SK-N-SH (cell line): Measurements from ENCODE around the gene AGMO. TPM values are rescaled to one million over a fixed set of nuclear protein-coding genes. Genes with fewer than 3 reads are reported as not detected.

Experiments used
- CTCF ChIA-PET: fragments of 300-600, 350-600 bp; formaldehyde crosslinking; extraction: SDS; loops from one replicate; lab custom pipeline; 2021; lab: Yijun Ruan, JAX
- POLR2A ChIA-PET: fragments of 350-600 bp; sonication (Branson Sonifier 250); formaldehyde crosslinking; extraction: SDS; loops from one replicate; lab custom pipeline; 2020; ENCODE audit warnings: antibody characterized with exemption, inconsistent platforms; lab: Yijun Ruan, JAX
- DNase-seq: peaks from one replicate; pipeline ENCODE4 v3.0.0; 2012
- H2AFZ ChIP-seq: fragments of 200-600 bp; sonication (generic); 2 replicates; pipeline ENCODE4 v1.8.1; 2016; ENCODE audit warnings: antibody characterized with exemption, mild to moderate bottlenecking, low read depth
- H3F3A ChIP-seq: fragments of 200-600 bp; sonication (generic); replicated peaks from 2 replicates; pipeline ENCODE3; 2016; ENCODE audit warnings: antibody characterized with exemption, mild to moderate bottlenecking; ENCODE audit not compliant: insufficient read depth
- H3K27ac ChIP-seq, 2 experiments: fragments of 200-500 bp in 1 of 2; fragments of 200-600 bp in 1 of 2; sonication (Bioruptor generic) in 1 of 2; sonication (generic), shearing (Covaris generic) in 1 of 2; 2 replicates each; pipeline versions ENCODE4 v1.5.1 to v1.6.1; 2014 to 2016; ENCODE audit warnings: low read depth in 2 of 2, inconsistent platforms in 1 of 2, low read length in 1 of 2, mild to moderate bottlenecking in 1 of 2, mixed read lengths in 1 of 2
- H3K27me3 ChIP-seq: fragments of 200-600 bp; sonication (generic), shearing (Covaris generic); 2 replicates; pipeline ENCODE4 v1.6.1; 2016; ENCODE audit warnings: mixed run types; ENCODE audit not compliant: insufficient read depth
- H3K36me3 ChIP-seq, 2 experiments: fragments of 200-500 bp in 1 of 2; fragments of 200-600 bp in 1 of 2; sonication (Bioruptor generic) in 1 of 2; sonication (generic) in 1 of 2; replicated peaks in 1 of 2; 2 replicates each; pipeline versions ENCODE3 to v1.5.1; 2014 to 2016; ENCODE audit warnings: low read length in 1 of 2, mild to moderate bottlenecking in 1 of 2; ENCODE audit not compliant: insufficient read depth in 2 of 2, control insufficient read depth in 1 of 2
- H3K4me1 ChIP-seq, 2 experiments: fragments of 200-500 bp in 1 of 2; fragments of 200-600 bp in 1 of 2; sonication (Bioruptor generic) in 1 of 2; sonication (generic), shearing (Covaris generic) in 1 of 2; 2 replicates each; pipeline versions ENCODE4 v1.5.1 to v1.6.1; 2014 to 2016; ENCODE audit warnings: low read depth in 1 of 2, low read length in 1 of 2, mixed run types in 1 of 2; ENCODE audit not compliant: insufficient read depth in 2 of 2, control insufficient read depth in 1 of 2
- H3K4me2 ChIP-seq: fragments of 200-600 bp; sonication (generic), shearing (Covaris generic); 2 replicates; pipeline ENCODE4 v1.6.1; 2017; ENCODE audit warnings: mixed run types
- H3K4me3 ChIP-seq, 2 experiments: fragments of 200-500 bp in 1 of 2; fragments of 200-600 bp in 1 of 2; sonication (Bioruptor generic) in 1 of 2; sonication (generic), shearing (Covaris generic) in 1 of 2; 2 replicates each; pipeline versions ENCODE4 v1.5.1 to v1.8.1; 2014 to 2016; ENCODE audit warnings: low read depth in 2 of 2, inconsistent platforms in 1 of 2, low read length in 1 of 2, mild to moderate bottlenecking in 1 of 2, mixed read lengths in 1 of 2, moderate library complexity in 1 of 2
- H3K79me2 ChIP-seq: fragments of 200-600 bp; sonication (generic); 2 replicates; pipeline ENCODE4 v1.8.1; 2017; ENCODE audit warnings: mild to moderate bottlenecking; ENCODE audit not compliant: insufficient read depth
- H3K9ac ChIP-seq: fragments of 200-600 bp; sonication (generic); 2 replicates; pipeline ENCODE4 v1.6.1; 2017; ENCODE audit warnings: mixed run types
- H3K9me2 ChIP-seq: fragments of 200-600 bp; sonication (generic); 2 replicates; pipeline ENCODE4 v1.6.1; 2017; ENCODE audit warnings: mixed run types
- H3K9me3 ChIP-seq: fragments of 200-600 bp; sonication (generic); 2 replicates; pipeline ENCODE4 v1.6.1; 2017; ENCODE audit warnings: mixed run types, mild to moderate bottlenecking, moderate library complexity
- H4K20me1 ChIP-seq: fragments of 200-600 bp; sonication (generic); 2 replicates; pipeline ENCODE4 v1.6.1; 2017; ENCODE audit warnings: mild to moderate bottlenecking, mixed run types; ENCODE audit not compliant: insufficient read depth
- ELF1 ChIP-seq: IDR thresholded peaks from 2 replicates; pipeline ENCODE4 v1.4.0; 2012
- FOXM1 ChIP-seq: IDR thresholded peaks from 2 replicates; pipeline ENCODE4 v1.4.0; 2012; ENCODE audit warnings: low read depth, mild to moderate bottlenecking
- GABPA ChIP-seq: IDR thresholded peaks from 2 replicates; pipeline ENCODE4 v1.4.0; 2012; ENCODE audit warnings: low read depth, mild to moderate bottlenecking
- GATA2 ChIP-seq: sonication (generic); formaldehyde crosslinking; IDR thresholded peaks from 2 replicates; pipeline ENCODE4 v1.5.0; 2020; ENCODE audit warnings: mild to moderate bottlenecking, missing genetic modification reagents
- MEF2A ChIP-seq: IDR thresholded peaks from 2 replicates; pipeline ENCODE4 v1.4.0; 2012; ENCODE audit warnings: low read depth, borderline replicate concordance
- MXI1 ChIP-seq: IDR thresholded peaks from 2 replicates; pipeline ENCODE4 v1.6.1; 2012; ENCODE audit warnings: mild to moderate bottlenecking, low read depth, low read length, improper control_type of control experiment
- NRF1 ChIP-seq: IDR thresholded peaks from 2 replicates; pipeline ENCODE4 v1.6.1; 2012; ENCODE audit warnings: low read depth, mild to moderate bottlenecking, low read length
- RAD21 ChIP-seq: IDR thresholded peaks from 2 replicates; pipeline ENCODE4 v1.6.1; 2012; ENCODE audit warnings: mild to moderate bottlenecking, low read length
- RFX5 ChIP-seq: IDR thresholded peaks from 2 replicates; pipeline ENCODE4 v1.6.1; 2012; ENCODE audit warnings: mild to moderate bottlenecking, improper control_type of control experiment, low read length
- SIN3A ChIP-seq: IDR thresholded peaks from 2 replicates; pipeline ENCODE4 v1.6.1; 2012; ENCODE audit warnings: low read depth, mild to moderate bottlenecking, low read length, moderate library complexity, borderline replicate concordance
- SMC3 ChIP-seq: IDR thresholded peaks from 2 replicates; pipeline ENCODE4 v1.6.1; 2012; ENCODE audit warnings: low read depth, low read length, improper control_type of control experiment
- TEAD4 ChIP-seq: IDR thresholded peaks from 2 replicates; pipeline ENCODE4 v1.4.0; 2012; ENCODE audit warnings: mild to moderate bottlenecking, borderline replicate concordance; ENCODE audit not compliant: insufficient read depth
- ZBTB33 ChIP-seq: IDR thresholded peaks from 2 replicates; pipeline ENCODE4 v1.4.0; 2012; ENCODE audit warnings: low read depth, borderline replicate concordance
- WGBS: methylation state at CpG from one replicate; pipeline ENCODE4 v1.1.6; 2017; ENCODE audit warnings: low lambda C conversion rate; 5-methylcytosine and 5-hydroxymethylcytosine counted together
- polyA plus RNA-seq, 3 experiments: library from polyadenylated mRNA; depleted of rRNA; stranded (reverse); fragments of >200 nt; gene quantifications; 2 replicates each; pipeline ENCODE4 v1.2.3, GENCODE V29; 2012
- TF ChIP-seq, protein P1 (sequence below): IDR thresholded peaks from 2 replicates; pipeline ENCODE4; 2012
- TF ChIP-seq, protein P2 (sequence below): fragments of 200-600 bp; sonication (generic); IDR thresholded peaks from 2 replicates; pipeline ENCODE4 v1.6.1; 2017; ENCODE audit warnings: antibody characterized with exemption, mild to moderate bottlenecking, moderate library complexity
- TF ChIP-seq, protein P3 (sequence below): IDR thresholded peaks from 2 replicates; pipeline ENCODE4 v1.4.0; 2012; ENCODE audit warnings: low read depth, borderline replicate concordance

Gene AGMO
- polyA plus RNA-seq, 1 of the 3 experiments (the other 2 are of a cell fraction) = 0.05 TPM

GRCh38 chr7:15491361-15491760 lies 70.5 kb downstream of the AGMO start:
- H2AFZ ChIP-seq = no peak overlapping the region
- no peaks in the 10 kb centered on the region for H3K27me3 ChIP-seq
- no peaks in the 10 kb centered on the region for H3K9me2 ChIP-seq
- no peak overlapping the region for H3K27ac ChIP-seq
- no peaks in the 10 kb centered on the region; a peak in 2 of 4 replicates for H3K4me1 ChIP-seq
- H3K4me2 ChIP-seq = no peak overlapping the region
- DNase-seq = no peak
- H3K36me3 ChIP-seq = no peaks in the 10 kb centered on the region
- no peak overlapping the region for H3K9ac ChIP-seq
- no peaks in the 10 kb centered on the region for H3F3A ChIP-seq
- 38% methylated on average over 2 of the region's 2 CpGs for WGBS
- no peaks in the 10 kb centered on the region for H4K20me1 ChIP-seq
- H3K79me2 ChIP-seq = no peaks in the 10 kb centered on the region
- H3K4me3 ChIP-seq = no peak overlapping the region
- CTCF ChIA-PET = no interaction called here
- POLR2A ChIA-PET = no interaction called here
- TF ChIP-seq MEF2A (no peak), ELF1 (no peak), GABPA (no peak), TEAD4 (no peak)
- TF ChIP-seq, protein P1, sequence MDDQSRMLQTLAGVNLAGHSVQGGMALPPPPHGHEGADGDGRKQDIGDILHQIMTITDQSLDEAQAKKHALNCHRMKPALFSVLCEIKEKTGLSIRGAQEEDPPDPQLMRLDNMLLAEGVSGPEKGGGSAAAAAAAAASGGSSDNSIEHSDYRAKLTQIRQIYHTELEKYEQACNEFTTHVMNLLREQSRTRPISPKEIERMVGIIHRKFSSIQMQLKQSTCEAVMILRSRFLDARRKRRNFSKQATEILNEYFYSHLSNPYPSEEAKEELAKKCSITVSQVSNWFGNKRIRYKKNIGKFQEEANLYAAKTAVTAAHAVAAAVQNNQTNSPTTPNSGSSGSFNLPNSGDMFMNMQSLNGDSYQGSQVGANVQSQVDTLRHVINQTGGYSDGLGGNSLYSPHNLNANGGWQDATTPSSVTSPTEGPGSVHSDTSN = no peak
- H3K9me3 ChIP-seq = no peaks in the 10 kb centered on the region; the same call in 1 of the 2 replicates

- no peak overlapping the region for H2AFZ ChIP-seq
- H3K9me2 ChIP-seq = no peaks in the 10 kb centered on the region
- H3K79me2 ChIP-seq = no peaks in the 10 kb centered on the region
- H3F3A ChIP-seq = no peaks in the 10 kb centered on the region
- H3K4me1 ChIP-seq = no peaks in the 10 kb centered on the region; a peak in 2 of 4 replicates
- CTCF ChIA-PET = no interaction called here
- WGBS = 60% methylated on average over 1 of the region's 1 CpG
- no peak for TF ChIP-seq ZBTB33
- POLR2A ChIA-PET = no interaction called here
- H3K4me3 ChIP-seq = no peak overlapping the region
- no peaks in the 10 kb centered on the region for H4K20me1 ChIP-seq
- H3K27me3 ChIP-seq = no peaks in the 10 kb centered on the region
- H3K4me2 ChIP-seq = no peak overlapping the region
- H3K9me3 ChIP-seq = no peaks in the 10 kb centered on the region; the same call in 1 of the 2 replicates
- no peak overlapping the region for H3K27ac ChIP-seq
- H3K36me3 ChIP-seq = no peaks in the 10 kb centered on the region
- no peak for DNase-seq
- no peak overlapping the region for H3K9ac ChIP-seq
Observed at GRCh38 chr7:15490291-15490690, 71.5 kb downstream of the AGMO start.

DNA sequence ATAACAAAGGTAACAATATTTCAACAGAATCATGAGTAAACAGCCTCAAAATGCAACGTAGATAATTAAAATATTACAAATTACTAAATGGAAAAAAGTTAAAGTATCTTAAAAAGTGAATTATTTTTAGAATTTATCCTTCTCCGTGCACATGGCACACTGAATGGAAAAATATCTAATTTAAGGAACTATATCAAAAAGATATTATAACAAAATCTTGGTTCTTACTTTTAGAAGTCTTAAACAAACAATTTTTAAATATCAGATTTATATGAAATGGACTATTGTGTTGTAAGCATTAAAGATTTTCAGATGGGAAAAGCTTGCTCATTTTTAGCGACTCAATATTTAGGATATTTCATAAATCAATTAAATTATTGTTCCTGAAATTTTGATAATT lies 72.0 kb downstream of the AGMO start:
- no peak overlapping the region for H3K4me2 ChIP-seq
- H3K79me2 ChIP-seq = no peaks in the 10 kb centered on the region
- no peak overlapping the region for H3K4me3 ChIP-seq
- ChIA-PET POLR2A (no interaction called here), CTCF (interaction anchor here (1.5 kb wide), 1 partner anchor 13 kb away, joined by 4 read pairs; no protein-coding TSS in a partner anchor)
- no peak overlapping the region for H2AFZ ChIP-seq
- H3K9me2 ChIP-seq = no peaks in the 10 kb centered on the region
- H3K9me3 ChIP-seq = no peaks in the 10 kb centered on the region; the same call in 1 of the 2 replicates
- no peaks in the 10 kb centered on the region; a peak in 2 of 4 replicates for H3K4me1 ChIP-seq
- no peak overlapping the region for H3K27ac ChIP-seq
- no peak overlapping the region for H3K9ac ChIP-seq
- H3K27me3 ChIP-seq = no peaks in the 10 kb centered on the region
- DNase-seq = no peak
- H3K36me3 ChIP-seq = no peaks in the 10 kb centered on the region
- WGBS = 44% methylated on average over 3 of the region's 3 CpGs
- no peaks in the 10 kb centered on the region for H3F3A ChIP-seq
- no peaks in the 10 kb centered on the region for H4K20me1 ChIP-seq
- TF ChIP-seq SIN3A (no peak), RFX5 (no peak), FOXM1 (no peak), GATA2 (no peak), MEF2A (no peak), SMC3 (no peak), RAD21 (no peak), NRF1 (no peak), MXI1 (no peak)
- TF ChIP-seq, protein P2, sequence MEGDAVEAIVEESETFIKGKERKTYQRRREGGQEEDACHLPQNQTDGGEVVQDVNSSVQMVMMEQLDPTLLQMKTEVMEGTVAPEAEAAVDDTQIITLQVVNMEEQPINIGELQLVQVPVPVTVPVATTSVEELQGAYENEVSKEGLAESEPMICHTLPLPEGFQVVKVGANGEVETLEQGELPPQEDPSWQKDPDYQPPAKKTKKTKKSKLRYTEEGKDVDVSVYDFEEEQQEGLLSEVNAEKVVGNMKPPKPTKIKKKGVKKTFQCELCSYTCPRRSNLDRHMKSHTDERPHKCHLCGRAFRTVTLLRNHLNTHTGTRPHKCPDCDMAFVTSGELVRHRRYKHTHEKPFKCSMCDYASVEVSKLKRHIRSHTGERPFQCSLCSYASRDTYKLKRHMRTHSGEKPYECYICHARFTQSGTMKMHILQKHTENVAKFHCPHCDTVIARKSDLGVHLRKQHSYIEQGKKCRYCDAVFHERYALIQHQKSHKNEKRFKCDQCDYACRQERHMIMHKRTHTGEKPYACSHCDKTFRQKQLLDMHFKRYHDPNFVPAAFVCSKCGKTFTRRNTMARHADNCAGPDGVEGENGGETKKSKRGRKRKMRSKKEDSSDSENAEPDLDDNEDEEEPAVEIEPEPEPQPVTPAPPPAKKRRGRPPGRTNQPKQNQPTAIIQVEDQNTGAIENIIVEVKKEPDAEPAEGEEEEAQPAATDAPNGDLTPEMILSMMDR = no peak
- TF ChIP-seq, protein P3, sequence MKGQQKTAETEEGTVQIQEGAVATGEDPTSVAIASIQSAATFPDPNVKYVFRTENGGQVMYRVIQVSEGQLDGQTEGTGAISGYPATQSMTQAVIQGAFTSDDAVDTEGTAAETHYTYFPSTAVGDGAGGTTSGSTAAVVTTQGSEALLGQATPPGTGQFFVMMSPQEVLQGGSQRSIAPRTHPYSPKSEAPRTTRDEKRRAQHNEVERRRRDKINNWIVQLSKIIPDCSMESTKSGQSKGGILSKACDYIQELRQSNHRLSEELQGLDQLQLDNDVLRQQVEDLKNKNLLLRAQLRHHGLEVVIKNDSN = no peak
